AG20443 (cell line): ENCODE data around the gene ATP2B2.

Experiments
- DNase-seq: peaks from one replicate; pipeline ENCODE4 v3.0.0; 2012; ENCODE audit warnings: low spot score, mixed read lengths

The ATP2B2 gene

DNA sequence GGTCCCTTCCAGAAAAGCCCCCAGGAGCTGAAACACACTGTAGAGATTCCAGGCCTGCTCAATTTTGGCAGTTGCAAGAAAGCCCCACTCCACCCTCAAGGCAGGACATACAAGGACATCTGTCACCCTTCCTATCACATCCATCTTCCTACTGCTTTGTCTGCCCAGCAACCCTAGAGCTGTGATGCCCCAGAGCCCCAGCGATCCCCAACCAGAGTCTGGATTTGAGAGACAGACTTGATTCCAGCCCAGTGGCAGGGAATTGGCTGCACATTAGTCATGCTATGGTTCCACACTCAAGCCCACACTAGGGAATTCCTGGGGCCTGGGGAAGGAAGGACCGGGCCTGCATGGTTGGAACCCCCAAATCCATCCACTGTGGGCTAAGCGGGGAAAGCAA is 56.8 kb downstream of the ATP2B2 start:
- DNase-seq: no peak

- no peak for DNase-seq
Observed at GRCh38 chr3:10447527-10448260, 57.7 kb downstream of the ATP2B2 start.

DNA sequence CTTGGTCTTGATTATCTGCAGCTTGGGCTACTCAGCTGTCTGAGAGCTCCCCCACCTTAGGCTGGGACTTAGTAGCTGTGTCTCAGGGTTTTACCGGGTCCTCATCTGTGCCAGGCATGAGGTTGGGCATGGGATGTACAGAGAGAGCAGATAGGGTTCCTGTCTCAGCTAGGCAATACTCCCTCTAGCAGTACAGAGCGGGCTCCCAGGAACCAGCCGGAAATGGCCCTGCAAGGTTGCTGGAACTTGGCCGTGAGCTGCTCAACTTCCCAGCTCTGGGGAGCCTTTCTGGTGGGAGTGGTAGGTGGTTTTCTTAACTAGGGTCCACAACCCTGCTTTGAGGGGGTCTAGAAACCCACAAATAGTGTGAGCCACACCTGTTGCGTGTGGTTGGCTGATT is 58.3 kb downstream of the ATP2B2 start:
- DNase-seq: no peak

- peak; percentile 34 for DNase-seq
Observed at GRCh38 chr3:10445561-10446175, 59.7 kb downstream of the ATP2B2 start.

DNA sequence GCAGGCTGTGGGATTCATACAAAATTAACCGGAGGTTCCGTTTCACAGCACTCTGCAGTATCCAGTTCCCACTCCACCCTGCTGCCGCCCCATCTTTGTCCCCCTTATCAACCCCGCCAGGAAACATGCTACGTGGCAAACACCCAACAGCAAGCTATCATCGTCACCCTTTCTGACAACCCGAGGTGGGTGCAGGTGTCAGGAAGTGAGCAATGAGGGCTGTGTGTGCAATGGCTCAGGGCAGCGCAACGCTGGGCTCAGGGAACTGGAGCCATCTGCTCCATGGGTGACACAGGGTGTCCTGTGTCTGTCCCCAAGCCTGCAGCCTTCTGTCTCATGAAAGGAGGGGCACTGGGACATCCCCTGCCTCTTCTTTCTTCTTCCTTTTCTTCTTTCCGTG is 60.9 kb downstream of the ATP2B2 start:
- DNase-seq: no peak

- no peak for DNase-seq
Observed at GRCh38 chr3:10444110-10444429, 61.3 kb downstream of the ATP2B2 start.

DNA sequence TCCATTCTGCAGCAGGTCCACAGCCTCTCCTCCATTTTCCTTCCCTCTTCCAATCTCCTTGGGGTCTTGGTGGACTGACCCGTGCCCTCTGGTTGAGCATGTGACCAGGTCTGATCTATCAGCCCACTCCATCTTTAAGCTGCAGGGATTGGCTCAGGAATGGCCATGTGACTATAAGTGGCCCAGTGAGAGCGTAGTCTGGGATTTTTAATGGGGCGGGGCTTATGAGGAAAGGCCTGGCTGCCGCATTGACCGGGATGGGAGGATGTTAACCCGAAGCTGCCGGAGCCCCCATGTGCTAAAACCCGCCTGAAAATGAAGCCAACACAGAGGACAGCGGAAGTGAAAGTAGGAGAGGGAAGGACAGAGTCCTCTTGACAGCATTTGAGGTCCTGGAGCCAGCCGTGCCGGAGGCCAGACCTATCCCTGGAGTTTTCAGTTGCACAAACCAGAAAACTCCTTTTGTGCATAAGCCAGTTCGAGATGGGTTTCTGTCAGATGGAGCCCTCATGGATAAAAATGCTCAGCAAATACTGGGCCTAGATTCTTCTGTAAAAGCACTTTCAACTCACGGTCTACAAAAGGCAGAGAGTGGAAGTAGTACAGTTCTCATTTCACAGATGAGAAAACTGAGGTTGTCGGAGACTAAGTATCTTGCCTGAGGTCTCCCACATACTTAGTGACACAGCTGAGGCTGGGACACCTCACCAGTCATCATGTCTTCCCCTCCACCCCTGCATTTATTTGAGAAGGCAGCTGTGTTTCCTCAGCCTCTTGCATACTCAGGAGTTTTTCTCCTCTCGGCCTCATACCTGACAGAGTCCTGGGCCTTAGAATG is 61.9 kb downstream of the ATP2B2 start:
- no peak for DNase-seq

DNA sequence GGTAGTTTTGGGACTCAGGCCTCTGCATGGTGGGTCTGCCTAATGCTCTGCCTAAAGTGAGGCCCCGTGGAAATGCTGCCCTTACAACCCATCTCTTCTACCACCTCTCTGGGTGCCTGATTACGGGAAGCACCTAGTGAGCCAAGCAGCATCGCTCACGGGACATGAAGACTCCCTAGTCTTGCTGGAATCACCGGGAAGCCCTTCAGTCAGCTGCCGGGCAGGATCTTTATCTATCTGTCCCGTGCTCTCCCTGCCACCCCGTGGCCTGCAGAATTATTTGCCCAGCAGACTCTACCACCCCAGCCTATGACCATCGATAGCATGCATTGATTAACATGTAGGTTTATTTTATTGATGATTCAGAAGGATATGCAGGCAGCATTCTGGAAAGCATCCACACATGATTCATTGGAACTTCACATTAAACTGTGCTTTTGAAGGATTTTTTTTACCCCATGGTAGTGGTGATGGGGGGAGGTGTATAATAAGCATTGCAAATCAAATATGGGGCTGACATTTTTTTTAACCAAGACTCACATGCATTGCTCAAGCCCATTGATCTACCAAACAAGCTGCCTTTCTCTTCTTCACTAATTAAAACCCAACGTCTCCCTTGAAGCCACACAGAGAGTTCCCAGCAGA is 63.1 kb downstream of the ATP2B2 start:
- DNase-seq: no peak

DNA sequence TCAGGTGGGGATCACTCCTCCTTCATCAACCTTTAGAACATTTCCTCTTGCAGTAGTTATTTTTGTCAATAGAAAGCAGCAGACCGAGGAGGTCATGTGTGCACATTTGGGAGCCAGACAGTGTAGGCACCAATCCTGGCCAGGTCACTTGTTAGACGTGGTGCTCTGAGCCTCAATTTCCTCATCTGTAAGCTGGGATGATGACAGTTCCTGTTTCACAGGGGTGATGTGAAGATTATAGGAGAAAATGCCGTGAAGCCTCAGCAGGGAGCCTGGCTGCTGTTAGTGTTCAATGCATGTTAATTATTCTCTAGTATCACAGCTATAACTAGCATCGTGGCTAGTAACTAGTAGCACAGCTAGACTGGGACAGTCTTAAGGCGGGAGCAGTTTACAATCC is 64.7 kb downstream of the ATP2B2 start:
- DNase-seq: no peak

- DNase-seq: no peak
Observed at GRCh38 chr3:10438902-10439610, 66.3 kb downstream of the ATP2B2 start.

DNA sequence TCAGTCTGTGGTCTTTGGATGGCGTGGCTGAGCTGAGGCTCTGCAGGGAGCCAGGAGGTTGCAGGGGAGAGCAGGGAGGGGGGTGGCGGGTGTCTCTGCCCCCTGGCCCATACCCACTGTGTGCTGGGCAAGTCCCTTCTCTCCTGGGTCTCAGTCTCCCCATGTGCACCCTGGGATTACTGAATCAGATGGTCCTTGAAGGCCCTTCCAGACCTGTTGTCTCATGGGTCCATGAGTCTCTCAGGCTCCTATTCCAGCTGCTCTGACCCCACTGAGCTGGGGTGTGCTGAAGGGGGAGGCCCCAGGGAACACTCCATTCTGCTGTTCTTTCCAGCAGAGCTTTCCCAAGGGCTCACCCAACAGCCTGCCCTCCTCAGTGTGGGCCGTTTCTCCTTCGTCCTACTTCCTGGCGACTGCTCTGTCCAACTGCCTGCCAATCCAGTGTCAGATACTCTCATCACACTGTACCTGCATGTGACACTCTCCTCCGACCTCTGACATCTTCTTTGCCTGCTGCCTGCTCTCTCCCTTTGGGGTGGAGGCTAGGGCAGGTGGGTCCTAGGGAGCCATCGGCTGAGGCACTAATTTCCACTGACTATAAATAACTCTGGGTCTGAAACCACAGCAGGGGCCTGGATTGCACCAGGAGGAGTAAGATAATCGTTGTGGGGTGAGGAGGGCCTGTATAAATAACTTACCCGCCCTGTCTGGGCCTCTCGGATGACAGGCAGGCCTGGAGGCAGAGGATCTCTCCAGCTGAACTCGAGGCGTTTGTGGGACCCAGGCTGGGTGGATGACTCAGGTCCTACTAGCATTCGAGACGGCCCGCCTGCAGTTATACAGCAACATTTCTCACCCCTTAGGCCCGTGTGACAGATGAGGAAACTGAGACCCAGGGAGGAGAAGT is 67.1 kb downstream of the ATP2B2 start:
- DNase-seq: peak; percentile 62

- peak; percentile 50 for DNase-seq
Observed at GRCh38 chr3:10437272-10437994, 68.0 kb downstream of the ATP2B2 start.

DNA sequence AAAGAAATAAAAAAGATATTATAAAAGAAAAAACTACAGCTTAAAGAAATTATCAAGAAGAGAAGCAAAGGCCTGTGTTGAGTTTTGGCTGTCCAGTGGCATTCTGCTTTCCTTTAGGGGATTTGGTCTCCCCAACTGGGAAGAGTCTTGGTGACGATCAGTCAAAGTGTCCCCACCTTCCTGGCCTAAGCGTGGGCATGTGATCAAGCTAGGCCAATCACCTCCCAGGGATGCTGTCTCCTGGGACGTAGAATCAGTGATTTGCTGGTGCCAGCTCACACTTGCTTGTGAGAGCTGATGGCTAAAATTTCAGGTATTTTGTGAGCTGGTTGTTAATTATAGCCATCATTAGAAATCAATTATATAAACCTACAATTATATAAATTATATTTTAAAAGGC is 69.5 kb downstream of the ATP2B2 start:
- DNase-seq: no peak

DNA sequence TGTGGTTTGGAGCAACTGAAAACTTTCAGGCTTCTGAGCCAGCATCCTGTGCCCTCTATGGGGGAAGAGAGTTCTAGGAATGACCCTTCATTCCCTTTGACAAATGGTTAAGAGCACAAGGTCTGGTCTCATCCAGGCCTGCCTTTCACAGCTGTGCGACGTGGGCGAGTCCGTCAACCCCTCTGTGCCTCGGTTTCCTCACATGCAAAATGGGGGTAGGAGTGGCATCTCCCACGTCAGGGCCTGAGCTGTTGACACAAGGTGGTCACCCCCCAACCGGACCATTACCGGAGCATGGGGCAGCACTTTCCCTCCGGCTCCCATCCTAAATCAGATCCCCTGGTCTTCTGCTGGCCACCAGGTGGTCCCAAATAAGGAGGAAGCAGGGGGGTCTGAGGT is 70.4 kb downstream of the ATP2B2 start:
- DNase-seq: no peak

DNA sequence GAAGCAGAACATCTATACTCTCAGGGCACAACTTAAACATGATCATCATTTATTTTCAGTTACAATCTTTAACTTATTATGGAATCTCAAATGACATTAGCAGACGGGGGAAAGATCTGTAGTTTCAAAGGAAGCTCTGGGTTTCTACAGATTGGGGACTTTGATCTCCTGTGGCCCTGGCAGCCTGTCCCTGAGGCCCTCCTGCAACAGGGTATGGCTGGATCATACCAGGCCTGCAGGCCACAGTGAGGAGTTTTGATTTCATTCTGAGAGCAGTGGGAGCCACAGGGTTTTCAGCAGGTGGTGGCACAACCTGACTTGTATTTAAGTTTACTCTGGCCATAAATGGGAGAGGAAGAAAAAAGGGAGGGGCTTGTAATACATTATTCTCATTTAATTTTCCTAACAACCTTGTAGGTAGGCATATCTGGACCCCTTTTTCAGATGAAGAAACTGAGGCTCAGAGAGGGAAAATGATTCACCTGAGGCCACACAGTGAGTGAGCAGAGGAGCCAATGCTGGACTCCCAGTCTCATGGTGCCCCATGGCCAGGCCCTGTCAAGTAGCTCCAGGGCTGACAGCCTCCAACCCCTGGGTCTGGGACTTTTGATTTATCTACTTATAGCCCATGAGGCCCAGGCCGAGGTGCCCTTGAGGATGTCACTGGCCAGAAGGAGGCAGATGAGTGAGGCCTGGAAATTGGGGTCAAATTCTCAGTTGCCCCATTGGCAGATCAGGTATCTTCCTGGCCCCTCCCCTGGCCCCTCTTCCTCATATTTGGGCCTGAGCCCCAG is 71.0 kb downstream of the ATP2B2 start:
- no peak for DNase-seq

DNA sequence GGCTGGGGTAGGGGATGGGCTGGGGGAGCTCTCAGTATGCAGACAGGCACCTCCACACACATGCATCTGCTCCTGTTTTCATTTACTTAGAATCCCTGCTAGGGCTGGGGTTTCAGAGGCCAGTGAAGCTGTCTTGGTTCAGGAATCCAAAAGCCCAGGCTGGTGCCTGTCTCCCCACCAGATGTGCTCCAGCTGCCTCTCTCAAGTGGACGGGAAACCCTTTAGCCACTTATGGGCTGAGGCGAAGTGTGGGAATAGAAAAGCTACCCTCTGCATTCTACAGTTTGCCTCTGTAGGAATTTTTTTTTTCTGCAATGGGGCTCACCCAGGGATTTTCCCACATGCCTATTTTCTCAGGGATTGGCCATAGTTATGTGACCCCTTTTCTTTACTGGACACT is 72.5 kb downstream of the ATP2B2 start:
- no peak for DNase-seq

GRCh38 chr3:10432156-10432845 is 73.1 kb downstream of the ATP2B2 start:
- DNase-seq: no peak

DNA sequence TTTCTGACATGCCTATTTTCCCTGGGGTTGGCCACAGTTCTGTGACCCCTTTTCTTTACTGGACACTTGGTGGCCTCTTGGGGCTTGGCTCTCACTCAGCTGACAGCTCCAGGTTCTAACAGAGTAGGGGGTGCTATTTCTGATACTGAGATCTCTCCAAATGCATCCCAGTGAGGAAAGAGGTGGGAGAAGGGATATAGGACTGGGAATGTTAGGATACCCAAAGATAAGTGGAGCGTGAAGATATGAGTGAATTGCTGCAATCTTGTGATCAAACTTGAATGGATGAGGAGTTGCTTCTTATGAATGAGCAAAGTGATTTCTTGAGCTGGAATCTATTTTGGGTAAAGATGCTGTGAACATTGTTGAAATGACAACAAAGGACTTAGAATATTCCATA is 74.6 kb downstream of the ATP2B2 start:
- no peak for DNase-seq
